HT1080 (cell line): ENCODE data around the gene FAM83D. TPM values are rescaled to one million over a fixed set of nuclear protein-coding genes. Genes with fewer than 3 reads are reported as not detected.

Source experiments
- DNase-seq: peaks from one replicate; pipeline ENCODE4 v3.0.0-alpha.2; 2015; ENCODE audit warnings: low read depth
- small RNA-seq: library from RNA; depleted of rRNA; stranded (forward); fragments of <200 nt; gene quantifications from one replicate; pipeline ENCODE3, GENCODE V24; 2014
- total RNA-seq: library from RNA; depleted of rRNA; stranded (reverse); fragments of >200 nt; shearing (Covaris generic); gene quantifications from 2 replicates; pipeline ENCODE4 v1.2.3, GENCODE V29; 2014; rRNA removed

Gene FAM83D
- total RNA-seq, 1 experiment from 2014 or later, result 78.9 TPM

- DNase-seq, result no peak
Observed at GRCh38 chr20:38997622-38998021, 71.4 kb downstream of the FAM83D start.

GRCh38 chr20:38999217-38999616 lies 73.0 kb downstream of the FAM83D start:
- no peak for DNase-seq

DNA sequence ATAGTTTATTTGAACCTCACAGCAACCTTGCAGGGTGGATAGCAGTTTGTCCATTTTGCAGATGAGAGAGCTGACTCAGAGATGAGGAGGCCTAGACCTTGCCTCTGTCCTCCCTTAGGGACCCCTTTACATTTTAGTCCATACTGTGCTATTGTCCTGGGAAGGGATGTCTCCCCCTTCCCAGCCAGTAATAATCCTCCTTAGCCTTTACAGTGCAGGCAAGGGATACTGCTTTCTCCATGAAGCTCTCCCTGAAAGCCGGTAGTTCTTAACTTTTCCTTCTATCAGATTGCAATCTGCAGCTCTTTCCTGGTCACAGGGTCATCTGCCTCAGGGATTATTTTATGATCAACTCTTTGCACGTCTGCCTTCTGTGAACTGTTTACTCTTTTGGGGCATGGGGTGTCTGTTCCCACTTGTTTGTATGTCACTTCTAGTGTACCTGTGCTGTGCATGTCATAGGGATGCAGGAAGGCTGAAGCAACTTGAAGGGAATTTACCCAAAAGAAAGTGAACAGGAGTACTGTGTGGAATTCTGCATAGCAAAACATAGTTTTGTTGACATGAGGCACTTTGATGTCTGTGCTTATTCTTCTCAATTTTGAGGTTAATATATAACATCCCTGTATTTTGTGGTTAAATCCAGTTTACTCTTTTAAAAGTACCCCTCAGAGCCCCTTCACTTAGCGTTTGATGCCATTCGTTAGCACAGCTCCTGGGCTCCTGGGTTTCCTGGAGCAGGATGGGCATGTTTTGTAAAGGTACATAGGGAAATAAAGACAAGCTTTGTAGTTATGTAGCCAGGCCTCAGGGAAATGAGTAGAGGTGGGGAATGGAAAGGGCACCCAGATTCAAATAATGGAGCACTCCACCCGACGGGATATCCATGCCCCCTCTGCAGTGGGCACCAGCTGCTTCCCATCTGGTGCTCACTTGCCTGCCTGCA lies 74.0 kb downstream of the FAM83D start:
- DNase-seq, result no peak

Small RNA genes lying within 50 kb of the gene (small RNA-seq; reads per million reads assigned to genes)
- gene AL023803.1, result not detected

Other genes starting within 250 kb of the FAM83D start
- gene SLC32A1, start 201.9 kb upstream of the FAM83D start, total RNA-seq, result not detected in 2 replicates
- 8.0 and 10.7 TPM in 2 replicates for gene ACTR5, start 178.0 kb upstream of the FAM83D start, total RNA-seq
- 0.03 and 0.05 TPM in 2 replicates for gene PPP1R16B, start 120.7 kb upstream of the FAM83D start, total RNA-seq
- gene DHX35, start 35.9 kb downstream of the FAM83D start, total RNA-seq, result 9.4 and 9.8 TPM in 2 replicates